22Rv1 (cell line): ENCODE measurements around the gene HPSE2.

Experiments used
- H3K27ac ChIP-seq: fragments of 450-650 bp; 2 replicates; pipeline ENCODE4 v1.5.1; 2017
- ZFX ChIP-seq: fragments of 450-650 bp; IDR thresholded peaks from 2 replicates; pipeline ENCODE4 v1.6.1; 2017; ENCODE audit warnings: antibody characterized with exemption, borderline replicate concordance
- TF ChIP-seq, protein P1 (sequence below): fragments of 450-650 bp; IDR thresholded peaks from 2 replicates; pipeline ENCODE4 v1.5.1; 2017; ENCODE audit warnings: mild to moderate bottlenecking

The HPSE2 gene

GRCh38 chr10:98599032-98599610 lies 636.5 kb downstream of the HPSE2 start:
- TF ChIP-seq ZFX: no peak
- TF ChIP-seq, protein P1, sequence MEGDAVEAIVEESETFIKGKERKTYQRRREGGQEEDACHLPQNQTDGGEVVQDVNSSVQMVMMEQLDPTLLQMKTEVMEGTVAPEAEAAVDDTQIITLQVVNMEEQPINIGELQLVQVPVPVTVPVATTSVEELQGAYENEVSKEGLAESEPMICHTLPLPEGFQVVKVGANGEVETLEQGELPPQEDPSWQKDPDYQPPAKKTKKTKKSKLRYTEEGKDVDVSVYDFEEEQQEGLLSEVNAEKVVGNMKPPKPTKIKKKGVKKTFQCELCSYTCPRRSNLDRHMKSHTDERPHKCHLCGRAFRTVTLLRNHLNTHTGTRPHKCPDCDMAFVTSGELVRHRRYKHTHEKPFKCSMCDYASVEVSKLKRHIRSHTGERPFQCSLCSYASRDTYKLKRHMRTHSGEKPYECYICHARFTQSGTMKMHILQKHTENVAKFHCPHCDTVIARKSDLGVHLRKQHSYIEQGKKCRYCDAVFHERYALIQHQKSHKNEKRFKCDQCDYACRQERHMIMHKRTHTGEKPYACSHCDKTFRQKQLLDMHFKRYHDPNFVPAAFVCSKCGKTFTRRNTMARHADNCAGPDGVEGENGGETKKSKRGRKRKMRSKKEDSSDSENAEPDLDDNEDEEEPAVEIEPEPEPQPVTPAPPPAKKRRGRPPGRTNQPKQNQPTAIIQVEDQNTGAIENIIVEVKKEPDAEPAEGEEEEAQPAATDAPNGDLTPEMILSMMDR: no peak
- H3K27ac ChIP-seq: no peak overlapping the region

GRCh38 chr10:98596404-98596803 lies 639.2 kb downstream of the HPSE2 start:
- H3K27ac ChIP-seq: no peak overlapping the region
- TF ChIP-seq, protein P1: no peak
- TF ChIP-seq ZFX: no peak

- TF ChIP-seq ZFX: no peak
- TF ChIP-seq, protein P1: no peak
- no peak overlapping the region for H3K27ac ChIP-seq
Measured at GRCh38 chr10:98589691-98590090, 646.0 kb downstream of the HPSE2 start.

- no peak overlapping the region for H3K27ac ChIP-seq
- TF ChIP-seq, protein P1: no peak
- no peak for TF ChIP-seq ZFX
Measured at GRCh38 chr10:98589007-98589406, 646.6 kb downstream of the HPSE2 start.

DNA sequence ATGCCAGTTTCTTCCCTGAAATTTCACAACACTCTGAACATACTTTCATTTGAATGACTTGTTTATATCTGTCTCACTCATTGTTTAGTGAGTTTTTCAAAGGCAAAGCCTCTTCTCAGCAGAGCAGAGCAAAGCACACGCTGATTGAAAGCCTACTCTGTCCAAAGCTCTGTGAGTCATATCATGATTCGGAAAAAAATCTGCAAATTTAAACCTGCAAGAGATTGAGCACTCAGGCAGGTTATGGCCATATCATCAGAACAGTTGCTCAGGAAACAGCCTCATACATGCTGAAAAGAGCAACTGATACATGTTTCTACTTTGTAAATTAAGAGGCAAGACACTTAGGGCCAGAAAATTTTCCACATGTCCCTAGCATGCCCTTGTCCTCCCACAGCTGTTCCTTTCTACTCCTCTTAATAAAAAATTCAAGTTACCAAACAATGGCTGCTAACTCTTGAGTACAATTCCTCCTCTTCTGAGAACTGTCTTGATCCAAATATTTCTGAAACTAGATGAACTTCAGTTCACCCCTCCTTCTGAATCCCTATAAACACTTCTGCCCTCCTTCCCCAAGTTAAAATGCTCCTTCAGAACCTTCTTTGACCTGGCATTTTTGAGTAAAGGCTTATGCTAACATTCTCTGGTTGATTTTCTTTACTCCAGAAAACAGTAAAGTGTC lies 648.4 kb downstream of the HPSE2 start:
- H3K27ac ChIP-seq: no peak overlapping the region
- TF ChIP-seq, protein P1: no peak
- TF ChIP-seq ZFX: no peak

- no peak for TF ChIP-seq ZFX
- TF ChIP-seq, protein P1: no peak
- no peak overlapping the region for H3K27ac ChIP-seq
Measured at GRCh38 chr10:98586096-98586495, 649.6 kb downstream of the HPSE2 start.

DNA sequence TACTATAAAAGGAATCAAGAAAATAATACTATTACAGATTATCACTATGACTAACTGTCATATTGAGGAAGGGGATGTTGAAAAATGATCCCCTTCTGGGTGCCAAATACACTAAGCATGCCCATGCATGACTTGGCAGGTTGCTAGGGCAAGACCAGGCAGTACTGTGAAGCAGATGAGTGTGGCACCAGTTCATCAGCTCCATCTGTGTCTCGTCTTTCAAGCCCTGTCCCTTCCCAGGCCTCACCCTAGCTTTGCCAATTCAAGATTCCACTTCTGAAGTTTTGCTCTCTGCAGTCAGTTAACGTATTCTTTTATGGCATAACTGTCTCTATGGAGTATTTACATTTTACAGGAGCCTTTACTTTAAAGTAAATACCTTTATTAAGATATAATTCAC lies 653.3 kb downstream of the HPSE2 start:
- H3K27ac ChIP-seq: no peak overlapping the region
- TF ChIP-seq, protein P1: no peak
- TF ChIP-seq ZFX: no peak
